CD4-positive, alpha-beta T cell treated with Interleukin-2 at 100 ng/mL for 4 hours (primary cell): ENCODE results near the gene CCNY.

Source experiments
- DNase-seq: peaks from one replicate; pipeline ENCODE4 v3.0.0-alpha.2; 2020; ENCODE audit warnings: low spot score

CCNY gene

GRCh38 chr10:35426657-35427056, 90.3 kb downstream of the CCNY start:
- DNase-seq: no peak

DNA sequence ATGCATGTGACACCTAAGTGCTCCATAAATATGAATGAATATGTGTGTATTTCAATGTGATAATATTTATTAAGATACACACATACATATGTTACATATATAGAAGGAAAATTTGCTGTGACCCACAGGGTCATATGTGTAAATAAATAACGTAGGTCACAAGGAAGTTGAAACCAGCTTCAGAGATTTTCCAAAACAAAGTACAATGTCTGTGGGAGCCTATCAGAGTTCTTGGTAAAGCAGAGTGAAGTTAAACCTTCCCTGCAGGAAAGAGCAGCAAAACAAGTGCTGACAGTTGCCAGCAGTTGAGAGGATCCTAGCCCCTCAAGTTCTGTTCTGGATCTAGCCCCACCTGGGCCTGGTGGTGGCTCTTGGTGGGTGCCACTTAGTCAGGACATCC, 91.2 kb downstream of the CCNY start:
- DNase-seq: no peak

GRCh38 chr10:35428521-35428920, 92.2 kb downstream of the CCNY start:
- no peak for DNase-seq

DNA sequence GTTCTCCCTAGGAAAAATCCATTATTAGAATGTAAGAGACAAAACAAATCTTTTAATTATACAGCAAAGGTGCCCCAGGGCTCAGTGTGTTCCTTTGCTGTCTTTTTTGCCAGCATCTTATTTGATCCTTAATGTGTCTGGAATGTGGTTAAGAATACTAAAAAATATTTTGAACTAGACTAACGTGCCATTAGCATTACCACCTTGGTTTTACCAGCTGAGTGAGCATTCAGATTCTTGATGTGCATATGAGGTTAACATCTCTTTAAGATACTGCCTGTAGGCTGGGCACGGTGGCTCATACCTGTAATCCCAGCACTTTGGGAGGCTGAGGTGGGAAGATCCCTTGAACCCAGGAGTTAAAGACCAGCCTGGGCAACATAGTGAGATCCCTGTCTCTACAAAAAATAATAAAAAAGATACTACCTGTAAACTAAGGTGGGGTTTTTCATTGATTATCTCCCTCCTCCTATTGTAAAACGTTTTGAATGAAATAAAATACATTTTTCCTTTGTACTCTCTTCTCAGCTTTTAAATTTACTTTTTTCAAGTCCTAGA, 96.6 kb downstream of the CCNY start:
- no peak for DNase-seq

GRCh38 chr10:35433851-35434426, 97.6 kb downstream of the CCNY start:
- no peak for DNase-seq

- no peak for DNase-seq
These were observed 98.2 kb downstream of the CCNY start for GRCh38 chr10:35434533-35434932.

GRCh38 chr10:35435824-35436223, 99.5 kb downstream of the CCNY start:
- no peak for DNase-seq

DNA sequence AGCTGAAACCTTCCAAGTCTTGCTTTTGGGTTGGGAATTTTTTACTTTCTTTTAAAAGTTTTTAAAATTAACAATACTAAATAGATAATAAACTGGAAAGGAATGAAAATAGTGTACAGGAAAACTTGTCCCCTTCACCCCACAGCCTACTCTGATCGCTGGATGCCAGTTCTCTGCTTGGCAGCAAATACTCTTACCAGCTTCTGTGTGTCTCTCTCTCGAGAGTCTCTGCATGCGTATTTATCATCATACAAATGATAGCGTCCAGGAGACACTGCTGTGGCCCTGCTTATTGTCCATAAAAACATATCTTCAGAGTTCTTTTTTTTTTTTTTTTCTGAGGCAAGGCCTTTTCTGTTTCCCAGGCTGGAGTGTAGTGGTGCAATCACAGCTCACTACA, 101.5 kb downstream of the CCNY start:
- no peak for DNase-seq

DNA sequence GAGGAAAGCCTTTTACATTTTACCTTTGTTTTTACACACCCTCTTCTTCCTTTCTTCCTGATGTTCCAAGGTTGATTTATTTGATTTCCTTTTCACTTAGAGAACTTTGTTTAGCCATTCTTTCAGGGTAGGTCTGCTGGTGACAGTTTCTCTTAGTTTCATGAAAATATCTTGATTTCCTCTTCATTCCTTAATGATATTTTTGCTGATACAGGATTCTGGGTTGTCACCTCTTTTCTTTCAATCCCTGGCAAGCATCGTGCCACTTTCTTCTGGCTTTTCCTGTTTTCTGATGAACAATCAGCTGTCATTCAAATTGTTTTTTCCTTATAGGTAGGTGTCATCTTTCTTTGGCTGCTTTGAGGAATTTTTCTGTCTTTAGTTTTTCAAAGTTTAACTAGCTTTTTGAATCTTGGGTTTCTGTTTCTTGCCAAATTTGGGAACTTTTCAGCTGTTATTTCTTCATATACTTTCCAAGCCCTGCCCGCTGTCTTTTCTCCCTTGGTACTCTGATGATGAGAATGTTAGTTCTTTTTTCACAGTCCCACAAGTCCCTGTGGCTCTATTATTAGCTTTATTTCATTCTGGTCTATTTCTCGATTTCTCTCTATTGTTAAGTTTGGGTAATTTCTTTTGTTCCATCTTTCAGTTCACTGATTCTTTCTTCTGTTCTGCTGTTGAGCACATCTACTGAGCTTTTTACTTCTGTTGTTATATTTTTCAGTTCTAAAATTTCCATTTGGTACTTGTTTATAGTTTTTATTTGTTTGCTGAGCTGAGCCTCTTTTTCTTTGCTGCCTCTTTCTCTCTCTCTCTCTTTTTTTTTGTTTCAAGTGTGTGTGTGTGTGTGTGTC, 102.6 kb downstream of the CCNY start:
- no peak for DNase-seq

DNA sequence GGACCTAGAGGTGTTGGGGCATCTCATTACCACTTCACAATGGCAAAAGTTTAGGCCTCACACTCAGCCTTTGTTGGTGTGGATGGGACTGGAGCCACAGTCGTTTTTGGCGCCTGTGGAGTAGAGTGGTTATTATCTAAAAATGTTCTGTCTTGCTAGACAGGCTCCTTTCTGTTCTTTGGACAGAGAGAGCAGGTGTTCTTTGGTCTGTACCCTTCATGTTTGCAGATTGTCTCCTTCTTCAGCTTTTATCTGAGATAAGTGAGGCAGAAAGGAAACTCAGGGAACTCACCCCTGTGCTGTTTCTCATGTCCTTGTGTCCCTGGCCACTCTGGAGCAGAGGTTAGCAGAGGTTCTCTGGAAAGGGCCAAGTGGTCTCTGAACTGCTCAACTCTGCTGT, 103.7 kb downstream of the CCNY start:
- DNase-seq: no peak

DNA sequence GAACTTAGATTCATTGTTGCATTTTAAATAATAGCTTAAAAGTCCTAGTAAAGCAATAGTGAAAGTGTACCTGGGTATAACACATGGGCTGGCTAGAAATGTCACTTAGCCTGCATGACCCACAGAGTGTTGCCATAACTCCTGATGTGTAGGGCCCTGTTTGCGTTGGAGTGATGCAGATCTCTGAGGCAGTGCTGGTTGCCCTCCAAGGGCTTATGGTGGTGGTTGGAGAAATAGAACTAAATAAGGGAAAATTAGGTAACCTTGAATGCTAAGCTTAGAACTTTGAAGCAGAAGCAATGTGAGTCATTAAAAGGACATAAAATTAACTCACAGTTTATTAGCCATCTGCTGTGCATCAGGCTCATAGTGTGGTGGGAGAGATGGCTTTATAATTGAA, 105.7 kb downstream of the CCNY start:
- no peak for DNase-seq

DNA sequence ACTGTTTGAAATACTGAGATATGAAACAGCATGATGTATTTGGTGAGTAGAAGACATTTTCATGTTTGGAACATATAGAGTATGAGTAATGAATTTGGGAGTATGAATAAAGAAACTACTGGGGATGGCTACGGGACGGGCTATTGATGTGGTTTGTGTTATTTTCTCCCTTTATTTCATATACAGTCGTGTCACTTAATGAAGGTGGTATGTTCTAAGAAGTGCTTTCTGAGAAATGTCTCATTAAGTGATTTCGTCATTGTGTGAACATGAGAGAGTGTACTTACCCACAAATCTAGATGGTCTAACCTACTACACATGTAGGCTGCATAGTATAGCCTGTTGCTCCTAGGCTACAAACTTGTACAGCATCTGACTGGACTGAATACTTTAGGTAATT, 106.3 kb downstream of the CCNY start:
- DNase-seq: no peak

- no peak for DNase-seq
These were observed 107.5 kb downstream of the CCNY start for GRCh38 chr10:35443858-35444257.

DNA sequence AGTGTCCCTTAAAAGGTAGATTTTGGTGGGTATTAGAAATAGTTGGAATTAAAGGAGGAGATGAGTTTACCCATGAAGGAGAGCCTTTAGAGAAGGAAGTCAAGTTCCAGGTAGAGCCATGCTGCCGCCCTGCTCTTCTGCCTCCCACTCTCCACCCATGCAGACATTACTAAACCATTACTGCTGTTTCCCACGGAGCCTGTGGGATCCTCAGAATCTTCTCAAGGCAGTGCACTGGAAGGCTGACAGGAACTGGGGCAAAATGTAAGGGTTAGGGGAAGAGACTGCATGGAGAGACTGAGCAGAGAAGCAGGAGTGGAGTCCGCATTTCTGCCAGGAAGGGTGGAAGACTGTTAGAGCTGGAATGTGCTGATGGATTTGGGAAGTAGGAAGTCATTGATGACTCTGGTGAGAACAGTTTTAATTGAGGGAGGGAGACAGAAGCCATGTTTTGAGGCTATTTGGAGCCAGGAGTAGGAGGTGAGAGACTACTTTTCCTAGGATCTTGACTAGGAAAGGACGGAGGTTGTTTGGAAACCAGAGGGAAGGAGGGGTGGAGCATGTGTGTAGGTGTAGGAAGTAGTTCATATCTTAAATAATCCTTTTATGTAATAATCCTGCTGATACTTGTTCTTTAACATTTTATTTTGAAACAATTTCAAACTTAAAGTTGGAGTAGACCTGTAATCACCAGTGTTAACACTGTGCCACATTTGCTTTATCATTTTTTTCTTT, 109.0 kb downstream of the CCNY start:
- DNase-seq: no peak

GRCh38 chr10:35446439-35446838, 110.1 kb downstream of the CCNY start:
- no peak for DNase-seq

- DNase-seq: peak; percentile 41
These were observed 111.5 kb downstream of the CCNY start for GRCh38 chr10:35447693-35448407.

- DNase-seq: no peak
These were observed 112.7 kb downstream of the CCNY start for GRCh38 chr10:35448687-35449662.

- no peak for DNase-seq
These were observed 113.6 kb downstream of the CCNY start for GRCh38 chr10:35449944-35450343.

GRCh38 chr10:35451151-35452016, 115.1 kb downstream of the CCNY start:
- no peak for DNase-seq

- DNase-seq: no peak
These were observed 115.9 kb downstream of the CCNY start for GRCh38 chr10:35452171-35452570.
